Astrocyte (in vitro differentiated cells and primary cell): Measurements from ENCODE around the gene HOXA7. TPM values are rescaled to one million over a fixed set of nuclear protein-coding genes. Genes with fewer than 3 reads are reported as not detected.

Experiments
- DNase-seq: peaks from one replicate; pipeline ENCODE4 v3.0.0-alpha.2; 2010; ENCODE audit warnings: low read depth
- FAIRE-seq: peaks from 2 replicates; lab custom pipeline; 2011; peaks lifted over from hg19 to GRCh38; lab: Jason Lieb, UNC
- H2AFZ ChIP-seq: 2 replicates; pipeline ENCODE4 v1.6.0; 2012; ENCODE audit warnings: low read depth, low read length, inconsistent platforms
- H3K27ac ChIP-seq: 2 replicates; pipeline ENCODE4 v1.5.1; 2011; ENCODE audit warnings: low read depth, low read length, inconsistent platforms
- H3K27me3 ChIP-seq: 2 replicates; pipeline ENCODE4 v1.6.0; 2011; ENCODE audit warnings: low read length, inconsistent platforms; ENCODE audit not compliant: insufficient read depth
- H3K36me3 ChIP-seq: 2 replicates; pipeline ENCODE4 v1.5.1; 2011; ENCODE audit warnings: low read length, inconsistent platforms; ENCODE audit not compliant: insufficient read depth
- H3K4me1 ChIP-seq: 2 replicates; pipeline ENCODE4 v1.5.1; 2011; ENCODE audit warnings: low read length, inconsistent platforms; ENCODE audit not compliant: insufficient read depth
- H3K4me2 ChIP-seq: 2 replicates; pipeline ENCODE4 v1.6.0; 2012; ENCODE audit warnings: low read length, inconsistent platforms
- H3K4me3 ChIP-seq: 2 replicates; pipeline ENCODE4 v1.5.1; 2011; ENCODE audit warnings: low read depth, mild to moderate bottlenecking, low read length, inconsistent platforms; ENCODE audit not compliant: insufficient read depth
- H3K79me2 ChIP-seq: 2 replicates; pipeline ENCODE4 v1.6.0; 2012; ENCODE audit warnings: mild to moderate bottlenecking, low read length, inconsistent platforms; ENCODE audit not compliant: insufficient read depth
- H3K9ac ChIP-seq: 2 replicates; pipeline ENCODE4 v1.6.0; 2012; ENCODE audit warnings: mild to moderate bottlenecking, low read length, inconsistent platforms
- H3K9me3 ChIP-seq: 2 replicates; pipeline ENCODE4 v1.5.1; 2012; ENCODE audit warnings: low read depth, mild to moderate bottlenecking, low read length, inconsistent platforms; ENCODE audit not compliant: insufficient read depth
- H4K20me1 ChIP-seq: 2 replicates; pipeline ENCODE4 v1.6.0; 2012; ENCODE audit warnings: low read length, inconsistent platforms; ENCODE audit not compliant: insufficient read depth
- H3K27ac Mint-ChIP-seq: one replicate; pipeline ENCODE4 v1.8.0; 2021; ENCODE audit warnings: mild to moderate bottlenecking, mixed read lengths; ENCODE audit not compliant: unreplicated experiment
- H3K27me3 Mint-ChIP-seq: one replicate; pipeline ENCODE4 v1.8.0; 2021; ENCODE audit warnings: low read depth, mixed read lengths; ENCODE audit not compliant: unreplicated experiment
- H3K36me3 Mint-ChIP-seq: one replicate; pipeline ENCODE4 v1.8.0; 2021; ENCODE audit warnings: low read depth, mixed read lengths; ENCODE audit not compliant: unreplicated experiment
- H3K4me1 Mint-ChIP-seq: one replicate; pipeline ENCODE4 v1.8.0; 2021; ENCODE audit warnings: low read depth, mixed read lengths; ENCODE audit not compliant: unreplicated experiment
- H3K4me3 Mint-ChIP-seq: one replicate; pipeline ENCODE4 v1.8.0; 2021; ENCODE audit warnings: mild to moderate bottlenecking, moderate library complexity, mixed read lengths; ENCODE audit not compliant: unreplicated experiment
- H3K9me3 Mint-ChIP-seq: one replicate; pipeline ENCODE4 v1.8.0; 2021; ENCODE audit warnings: mild to moderate bottlenecking, mixed read lengths; ENCODE audit not compliant: unreplicated experiment
- EZH2 ChIP-seq: IDR thresholded peaks from 2 replicates; pipeline ENCODE4 v1.6.1; 2012; ENCODE audit warnings: mild to moderate bottlenecking, low read length, inconsistent platforms; ENCODE audit not compliant: insufficient read depth
- total RNA-seq: library from RNA; stranded (reverse); gene quantifications from 2 replicates; pipeline ENCODE4 v1.2.1, GENCODE V29; 2021
- TF ChIP-seq, protein P1 (sequence below): IDR thresholded peaks from 2 replicates; pipeline ENCODE4 v1.5.1; 2011; ENCODE audit warnings: low read depth, mild to moderate bottlenecking, inconsistent platforms, low read length, moderate library complexity; ENCODE audit not compliant: insufficient read depth

The HOXA7 gene
- total RNA-seq, 1 donor from 2014 or later, result not detected

DNA sequence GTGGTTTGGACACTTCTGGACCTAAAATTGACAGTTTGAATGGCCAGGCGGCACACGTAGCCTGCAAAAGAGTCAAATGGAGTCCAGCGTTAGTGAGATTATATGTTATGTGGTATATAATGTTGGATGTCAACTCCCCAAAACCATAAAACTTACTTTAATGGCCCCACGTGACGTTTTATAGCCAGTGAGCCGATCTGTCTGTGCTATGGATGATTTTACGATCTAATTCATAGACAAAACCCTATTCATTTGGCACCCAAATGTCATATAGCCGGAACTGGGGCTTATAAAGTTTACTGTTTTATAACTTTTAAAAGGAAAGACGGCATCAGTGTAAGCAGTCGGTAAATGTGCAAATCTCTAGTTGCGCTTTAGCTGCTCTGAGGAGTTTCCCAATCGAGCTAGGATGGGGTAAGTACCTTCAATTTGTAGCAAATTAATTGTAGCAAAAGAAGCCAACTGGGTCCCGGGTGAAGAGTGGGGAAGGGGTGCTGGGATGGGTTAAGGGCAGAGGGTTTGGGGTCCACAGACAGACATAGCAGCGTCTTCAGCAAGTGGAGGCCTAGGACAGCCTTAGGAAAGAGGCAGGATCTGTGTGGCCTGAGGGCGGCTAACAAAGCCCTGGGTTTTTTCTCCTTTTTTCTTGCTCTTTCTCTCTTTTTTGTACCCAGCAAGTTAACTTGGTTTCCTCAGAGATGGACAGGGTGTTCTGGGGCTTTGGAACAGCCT is 16.2 kb downstream of the HOXA7 start:
- Mint-ChIP-seq H3K27me3 (peaks cover 88% of the 10 kb centered on the region), H3K4me3 (no peak overlapping the region), H3K9me3 (peaks cover 29% of the 10 kb centered on the region), H3K36me3 (peaks cover 3% of the 10 kb centered on the region), H3K4me1 (no peaks in the 10 kb centered on the region), H3K27ac (no peak overlapping the region)
- H3K27me3 ChIP-seq, result peaks cover 99% of the 10 kb centered on the region
- no peak for DNase-seq
- H3K9me3 ChIP-seq, result no peaks in the 10 kb centered on the region
- no peak overlapping the region for H3K4me2 ChIP-seq
- H3K27ac ChIP-seq, result no peak overlapping the region
- H3K4me3 ChIP-seq, result no peak overlapping the region
- TF ChIP-seq, protein P1, sequence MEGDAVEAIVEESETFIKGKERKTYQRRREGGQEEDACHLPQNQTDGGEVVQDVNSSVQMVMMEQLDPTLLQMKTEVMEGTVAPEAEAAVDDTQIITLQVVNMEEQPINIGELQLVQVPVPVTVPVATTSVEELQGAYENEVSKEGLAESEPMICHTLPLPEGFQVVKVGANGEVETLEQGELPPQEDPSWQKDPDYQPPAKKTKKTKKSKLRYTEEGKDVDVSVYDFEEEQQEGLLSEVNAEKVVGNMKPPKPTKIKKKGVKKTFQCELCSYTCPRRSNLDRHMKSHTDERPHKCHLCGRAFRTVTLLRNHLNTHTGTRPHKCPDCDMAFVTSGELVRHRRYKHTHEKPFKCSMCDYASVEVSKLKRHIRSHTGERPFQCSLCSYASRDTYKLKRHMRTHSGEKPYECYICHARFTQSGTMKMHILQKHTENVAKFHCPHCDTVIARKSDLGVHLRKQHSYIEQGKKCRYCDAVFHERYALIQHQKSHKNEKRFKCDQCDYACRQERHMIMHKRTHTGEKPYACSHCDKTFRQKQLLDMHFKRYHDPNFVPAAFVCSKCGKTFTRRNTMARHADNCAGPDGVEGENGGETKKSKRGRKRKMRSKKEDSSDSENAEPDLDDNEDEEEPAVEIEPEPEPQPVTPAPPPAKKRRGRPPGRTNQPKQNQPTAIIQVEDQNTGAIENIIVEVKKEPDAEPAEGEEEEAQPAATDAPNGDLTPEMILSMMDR, result no peak
- no peak for TF ChIP-seq EZH2
- H2AFZ ChIP-seq, result no peak overlapping the region
- H4K20me1 ChIP-seq, result peaks cover 2% of the 10 kb centered on the region
- no peak for FAIRE-seq
- no peak overlapping the region for H3K9ac ChIP-seq
- no peaks in the 10 kb centered on the region for H3K36me3 ChIP-seq
- H3K4me1 ChIP-seq, result peaks cover 6% of the 10 kb centered on the region
- no peaks in the 10 kb centered on the region for H3K79me2 ChIP-seq

DNA sequence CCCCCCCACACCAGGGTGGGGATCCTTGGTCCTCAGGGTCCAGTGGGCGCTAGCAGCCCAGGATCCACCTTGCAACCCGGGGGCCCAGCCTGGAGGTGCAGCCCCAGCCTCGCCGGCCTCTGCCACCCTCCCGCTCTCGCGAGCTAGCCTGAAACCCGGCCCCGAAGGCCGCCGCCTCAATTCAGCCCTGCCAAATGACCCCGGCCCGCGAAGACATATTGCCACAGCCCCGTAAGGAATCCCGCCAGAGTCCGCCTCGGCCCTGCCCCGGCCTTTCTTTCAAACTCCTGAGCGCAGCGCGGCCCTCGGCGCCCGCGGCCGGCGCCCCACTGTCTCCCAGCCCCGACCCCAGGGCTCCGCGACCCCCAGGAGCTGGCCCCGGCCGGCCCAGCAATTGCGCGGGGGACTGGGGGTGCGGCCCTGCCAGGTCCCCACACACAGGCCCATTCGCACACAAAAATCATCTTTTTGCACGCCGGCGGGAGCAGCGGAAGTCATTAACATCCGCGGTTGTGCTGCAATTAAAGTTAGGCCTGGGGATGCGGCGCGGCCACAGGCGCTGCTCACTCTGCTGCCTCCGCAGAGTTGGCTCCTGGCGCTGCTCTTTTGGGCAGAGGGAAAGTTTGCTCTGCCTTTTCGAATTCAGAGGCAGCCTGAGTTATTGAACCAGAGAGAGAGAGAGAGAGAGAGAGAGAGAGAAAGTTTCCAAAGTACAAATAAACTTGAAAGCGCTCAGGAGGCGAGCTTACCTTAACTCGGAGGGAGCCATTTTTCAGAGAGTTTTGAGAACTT is 16.9 kb downstream of the HOXA7 start:
- Histone ChIP-seq H3K79me2 (no peaks in the 10 kb centered on the region), H3K9me3 (no peaks in the 10 kb centered on the region), H3K27ac (no peak overlapping the region), H2AFZ (no peak overlapping the region), H3K27me3 (peaks cover 93% of the 10 kb centered on the region), H3K36me3 (no peaks in the 10 kb centered on the region), H3K9ac (no peak overlapping the region), H3K4me2 (peak overlapping the region; percentile 10), H3K4me1 (peaks cover 6% of the 10 kb centered on the region), H4K20me1 (peaks cover 2% of the 10 kb centered on the region), H3K4me3 (no peak overlapping the region)
- no peaks in the 10 kb centered on the region for H3K4me1 Mint-ChIP-seq
- H3K4me3 Mint-ChIP-seq, result no peak overlapping the region
- no peak for DNase-seq
- H3K36me3 Mint-ChIP-seq, result peaks cover 3% of the 10 kb centered on the region
- H3K9me3 Mint-ChIP-seq, result peaks cover 30% of the 10 kb centered on the region
- no peak overlapping the region for H3K27ac Mint-ChIP-seq
- peak; percentile 72 for TF ChIP-seq EZH2
- TF ChIP-seq, protein P1, result no peak
- FAIRE-seq, result no peak
- H3K27me3 Mint-ChIP-seq, result peaks cover 89% of the 10 kb centered on the region
